Calu3 (cell line): ENCODE results near the gene SERHL2. TPM values are rescaled to one million over a fixed set of nuclear protein-coding genes. Genes with fewer than 3 reads are reported as not detected.
"Not testable (repeated sequence)": the region's sequence is repeated elsewhere in the genome, so short reads cannot be mapped to it uniquely, and the experiment has no call there.

Experiments
- BruUV-seq: library from RNA; stranded (reverse); fragments of 400-500 nt; replicated peaks from 2 replicates; lab custom pipeline; 2021; lab: Mats Ljungman, UMichigan
- CTCF ChIA-PET: fragments of 300-600 bp; sonication (Branson Sonifier 250); formaldehyde crosslinking; loops from one replicate; lab custom pipeline; 2022; ENCODE audit warnings: antibody characterized with exemption; lab: Charles Lee
- DNase-seq: peaks from one replicate; pipeline ENCODE4 v3.0.0; 2022
- H3K27ac Mint-ChIP-seq: one replicate; pipeline ENCODE4 v1.8.0; 2022; ENCODE audit warnings: mixed read lengths; ENCODE audit not compliant: unreplicated experiment
- H3K27me3 Mint-ChIP-seq: one replicate; pipeline ENCODE4 v1.8.0; 2022; ENCODE audit warnings: mixed read lengths; ENCODE audit not compliant: unreplicated experiment
- H3K36me3 Mint-ChIP-seq: one replicate; pipeline ENCODE4 v1.8.0; 2022; ENCODE audit warnings: mild to moderate bottlenecking, moderate library complexity, mixed read lengths; ENCODE audit not compliant: insufficient read depth, unreplicated experiment
- H3K4me1 Mint-ChIP-seq: one replicate; pipeline ENCODE4 v1.8.0; 2022; ENCODE audit warnings: mild to moderate bottlenecking, low read depth, mixed read lengths; ENCODE audit not compliant: unreplicated experiment
- H3K4me3 Mint-ChIP-seq: one replicate; pipeline ENCODE4 v1.8.0; 2022; ENCODE audit warnings: mild to moderate bottlenecking, low read depth, moderate library complexity, mixed read lengths; ENCODE audit not compliant: unreplicated experiment
- H3K9me3 Mint-ChIP-seq: one replicate; pipeline ENCODE4 v1.8.0; 2022; ENCODE audit warnings: low read depth, mixed read lengths; ENCODE audit not compliant: unreplicated experiment
- intact Hi-C: fragments of 100-400 bp; cut with micrococcal nuclease; formaldehyde crosslinking; loops from one replicate; pipeline ENCODE4 v1.10.0; 2022; ENCODE audit not compliant: unreplicated experiment
- total RNA-seq: library from RNA; stranded (reverse); gene quantifications from 2 replicates; pipeline ENCODE4 v1.2.3, GENCODE V29; 2022
- TF ChIP-seq, protein P1 (sequence below): fragments of 200-600 bp; IDR thresholded peaks from one replicate; pipeline ENCODE4 v1.8.0; 2022; ENCODE audit warnings: antibody characterized with exemption; ENCODE audit not compliant: unreplicated experiment

The SERHL2 gene
- total RNA-seq, 1 experiment from 2014 or later = 0.45 TPM

DNA sequence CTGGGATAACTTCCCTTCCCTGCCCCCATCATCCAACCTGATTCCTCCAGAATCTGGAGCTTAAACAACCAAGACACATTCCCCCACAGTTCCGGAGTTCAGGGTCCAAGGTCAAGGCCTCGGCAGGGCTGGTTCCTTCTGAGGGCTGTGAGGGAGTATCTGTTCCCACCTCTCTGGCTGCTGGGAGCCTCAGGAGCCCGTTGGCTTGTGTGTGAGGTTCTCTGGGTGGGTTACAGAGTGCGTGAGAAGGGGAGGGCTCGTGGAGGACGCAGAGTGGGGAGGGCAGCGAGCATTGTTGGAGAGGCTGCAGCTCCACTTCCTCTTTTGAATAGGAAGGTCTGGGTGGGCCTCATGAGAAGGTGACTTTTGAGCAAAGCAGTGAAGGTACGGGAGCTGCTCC, 8.5 kb downstream of the SERHL2 start:
- CTCF ChIA-PET = no interaction called here
- no peaks in the 10 kb centered on the region for H3K27me3 Mint-ChIP-seq
- intact Hi-C loops = no loop called here
- H3K27ac Mint-ChIP-seq = peak overlapping the region; percentile 55
- no peaks in the 10 kb centered on the region for H3K4me1 Mint-ChIP-seq
- peaks cover 22% of the 10 kb centered on the region for H3K36me3 Mint-ChIP-seq
- BruUV-seq = no TSS peak
- DNase-seq = no peak
- TF ChIP-seq, protein P1, sequence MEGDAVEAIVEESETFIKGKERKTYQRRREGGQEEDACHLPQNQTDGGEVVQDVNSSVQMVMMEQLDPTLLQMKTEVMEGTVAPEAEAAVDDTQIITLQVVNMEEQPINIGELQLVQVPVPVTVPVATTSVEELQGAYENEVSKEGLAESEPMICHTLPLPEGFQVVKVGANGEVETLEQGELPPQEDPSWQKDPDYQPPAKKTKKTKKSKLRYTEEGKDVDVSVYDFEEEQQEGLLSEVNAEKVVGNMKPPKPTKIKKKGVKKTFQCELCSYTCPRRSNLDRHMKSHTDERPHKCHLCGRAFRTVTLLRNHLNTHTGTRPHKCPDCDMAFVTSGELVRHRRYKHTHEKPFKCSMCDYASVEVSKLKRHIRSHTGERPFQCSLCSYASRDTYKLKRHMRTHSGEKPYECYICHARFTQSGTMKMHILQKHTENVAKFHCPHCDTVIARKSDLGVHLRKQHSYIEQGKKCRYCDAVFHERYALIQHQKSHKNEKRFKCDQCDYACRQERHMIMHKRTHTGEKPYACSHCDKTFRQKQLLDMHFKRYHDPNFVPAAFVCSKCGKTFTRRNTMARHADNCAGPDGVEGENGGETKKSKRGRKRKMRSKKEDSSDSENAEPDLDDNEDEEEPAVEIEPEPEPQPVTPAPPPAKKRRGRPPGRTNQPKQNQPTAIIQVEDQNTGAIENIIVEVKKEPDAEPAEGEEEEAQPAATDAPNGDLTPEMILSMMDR = no peak
- H3K9me3 Mint-ChIP-seq = no peaks in the 10 kb centered on the region
- no peak overlapping the region for H3K4me3 Mint-ChIP-seq

DNA sequence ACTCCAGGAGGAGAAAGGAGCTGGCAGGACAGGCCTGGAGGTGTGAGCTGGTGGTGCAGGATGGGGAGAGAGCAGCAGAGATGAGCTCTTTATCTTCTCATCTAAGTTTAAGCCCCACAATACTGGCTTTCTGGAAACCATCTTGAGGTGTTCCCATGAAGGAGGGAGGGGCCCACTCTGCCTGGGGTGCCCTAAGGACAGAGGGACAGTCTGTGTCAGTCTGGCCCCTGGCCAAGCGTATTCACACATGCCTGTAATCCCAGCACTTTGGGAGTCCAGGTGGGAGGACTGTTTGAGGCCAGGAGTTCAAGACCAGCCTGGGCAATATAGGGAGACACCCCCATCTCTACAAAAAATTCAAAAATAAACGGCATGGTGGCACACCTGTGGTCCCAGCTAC, 8.9 kb downstream of the SERHL2 start:
- Mint-ChIP-seq H3K4me1 (no peaks in the 10 kb centered on the region), H3K36me3 (peaks cover 22% of the 10 kb centered on the region), H3K9me3 (no peaks in the 10 kb centered on the region), H3K4me3 (no peak overlapping the region), H3K27ac (peak overlapping the region; percentile 55), H3K27me3 (no peaks in the 10 kb centered on the region)
- CTCF ChIA-PET = no interaction called here
- no TSS peak for BruUV-seq
- DNase-seq = no peak
- TF ChIP-seq, protein P1 = no peak
- intact Hi-C loops = no loop called here

DNA sequence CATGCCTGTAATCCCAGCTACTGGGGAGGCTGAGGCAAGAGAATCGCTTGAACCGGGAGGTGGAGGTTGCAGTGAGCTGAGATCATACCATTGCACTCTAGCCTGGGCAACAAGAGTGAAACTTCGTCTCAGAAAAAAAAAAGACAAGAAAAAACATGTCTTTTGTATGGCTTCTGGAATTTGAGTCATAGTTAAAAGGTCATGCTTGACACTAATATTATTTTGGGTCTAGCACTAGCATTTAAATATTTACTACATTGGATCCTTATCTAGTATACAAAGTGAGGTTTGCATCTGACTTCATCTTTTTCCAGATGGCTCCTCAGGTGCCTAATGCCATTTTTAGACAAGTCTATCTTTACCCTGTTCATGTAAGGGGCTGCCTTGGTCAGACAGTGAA, 10.2 kb downstream of the SERHL2 start:
- H3K4me3 Mint-ChIP-seq, intact Hi-C loops, CTCF ChIA-PET, DNase-seq, H3K9me3 Mint-ChIP-seq, H3K4me1 Mint-ChIP-seq, BruUV-seq, H3K27me3 Mint-ChIP-seq, H3K27ac Mint-ChIP-seq: not testable (repeated sequence)
- H3K36me3 Mint-ChIP-seq = peaks cover 28% of the 10 kb centered on the region

DNA sequence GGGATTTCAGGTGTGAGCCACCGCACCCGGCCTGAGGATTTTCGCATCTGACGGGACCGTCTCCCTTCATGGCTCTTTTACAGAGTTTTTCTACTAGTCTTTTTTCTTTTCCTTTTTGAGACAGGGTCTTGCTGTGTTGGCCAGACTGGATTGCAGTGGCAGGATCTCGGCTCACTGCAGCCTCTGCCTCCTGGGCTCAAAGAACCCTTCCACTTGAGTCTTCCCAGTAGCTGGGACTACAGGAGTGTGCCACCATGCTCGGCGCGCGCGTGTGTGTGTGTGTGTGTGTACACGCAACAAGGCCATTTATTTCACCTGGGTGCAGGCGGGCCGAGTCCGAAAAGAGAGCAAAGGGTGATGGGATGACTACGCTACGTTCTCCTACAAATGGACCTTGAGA, 10.9 kb downstream of the SERHL2 start:
- Mint-ChIP-seq H3K4me3 (no peak overlapping the region), H3K36me3 (peaks cover 30% of the 10 kb centered on the region), H3K27me3 (no peaks in the 10 kb centered on the region), H3K4me1 (no peaks in the 10 kb centered on the region), H3K9me3 (no peaks in the 10 kb centered on the region), H3K27ac (no peak overlapping the region)
- CTCF ChIA-PET = no interaction called here
- TF ChIP-seq, protein P1 = no peak
- no TSS peak for BruUV-seq
- intact Hi-C loops = no loop called here
- DNase-seq = no peak

DNA sequence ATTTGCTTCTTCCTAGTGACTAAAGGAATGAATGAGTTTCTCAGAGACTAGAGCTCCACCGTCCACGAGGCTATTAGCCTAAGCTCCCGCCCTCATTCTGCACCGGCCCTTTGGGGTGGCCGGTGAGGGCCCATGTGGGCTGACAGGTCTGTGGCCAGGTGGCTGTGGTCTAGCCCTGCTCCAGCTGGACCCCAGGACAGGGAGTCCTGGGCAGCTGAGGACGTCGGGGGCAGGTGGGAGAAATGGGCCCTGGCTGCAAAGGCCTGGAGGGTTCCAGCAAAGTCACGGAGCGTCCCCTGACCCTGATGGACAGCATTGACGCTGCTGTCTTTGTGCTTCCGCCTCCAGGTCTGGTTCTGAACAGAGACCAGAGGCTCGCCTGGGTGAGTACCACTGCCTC, 12.2 kb downstream of the SERHL2 start:
- no peaks in the 10 kb centered on the region for H3K9me3 Mint-ChIP-seq
- intact Hi-C loops = no loop called here

DNA sequence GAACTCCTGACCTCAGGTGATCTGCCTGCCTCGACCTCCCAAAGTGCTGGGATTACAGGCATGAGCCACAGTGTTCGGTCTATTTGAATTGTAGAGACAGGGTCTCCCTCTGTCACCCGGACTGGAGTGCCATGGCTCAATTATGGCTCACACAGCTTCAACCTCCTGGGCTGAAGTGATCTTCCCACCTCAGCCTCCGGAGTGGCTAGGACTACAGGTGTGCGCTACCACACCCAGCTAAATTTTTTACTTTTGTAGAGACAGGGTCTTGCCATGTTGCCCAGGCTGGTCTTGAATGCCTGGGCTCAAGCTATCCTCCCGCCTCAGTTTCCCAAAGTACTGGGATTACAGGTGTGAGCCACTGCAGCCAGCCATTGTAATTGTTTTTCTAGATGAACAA, 14.2 kb downstream of the SERHL2 start:
- H3K36me3 Mint-ChIP-seq = peaks cover 47% of the 10 kb centered on the region
- CTCF ChIA-PET, H3K27me3 Mint-ChIP-seq, intact Hi-C loops, H3K27ac Mint-ChIP-seq, BruUV-seq, H3K4me3 Mint-ChIP-seq, H3K4me1 Mint-ChIP-seq, DNase-seq, H3K9me3 Mint-ChIP-seq: not testable (repeated sequence)

More for the DNA sequence above, 12.2 kb downstream of the SERHL2 start:
- Mint-ChIP-seq H3K27ac (no peak overlapping the region), H3K27me3 (no peaks in the 10 kb centered on the region), H3K4me3 (no peak overlapping the region), H3K4me1 (no peaks in the 10 kb centered on the region), H3K36me3 (peaks cover 36% of the 10 kb centered on the region)
- BruUV-seq = no TSS peak
- CTCF ChIA-PET = no interaction called here
- no peak for DNase-seq
- TF ChIP-seq, protein P1 = no peak

DNA sequence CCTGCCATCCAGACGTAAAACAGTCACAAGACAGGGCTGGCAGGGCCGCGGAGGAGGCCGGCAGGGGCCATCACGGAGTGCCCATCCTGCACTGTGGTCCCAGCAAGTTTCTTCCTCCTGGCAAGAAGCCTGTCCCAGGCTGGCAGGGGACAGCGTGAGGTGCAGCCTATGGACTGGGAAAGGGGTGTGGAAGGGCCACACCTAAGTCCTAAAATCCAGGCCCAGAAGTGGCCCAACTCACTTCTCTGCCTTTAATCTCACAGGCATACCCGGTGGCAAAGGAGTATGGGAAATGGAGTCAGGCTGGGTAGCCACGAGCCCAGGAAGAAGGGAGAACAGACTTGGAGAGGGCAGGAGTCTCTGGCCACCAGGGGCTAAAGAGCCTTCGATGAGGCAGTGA, 16.8 kb downstream of the SERHL2 start:
- H3K4me1 Mint-ChIP-seq, DNase-seq, H3K9me3 Mint-ChIP-seq, BruUV-seq, H3K27ac Mint-ChIP-seq, intact Hi-C loops, H3K4me3 Mint-ChIP-seq, CTCF ChIA-PET, H3K27me3 Mint-ChIP-seq: not testable (repeated sequence)
- peaks cover 45% of the 10 kb centered on the region for H3K36me3 Mint-ChIP-seq
